Stimulated activated CD4-positive, alpha-beta T cell treated with anti-CD3 and anti-CD28 coated beads, Interleukin-12 subunit alpha, Interleukin-12 subunit beta, amount 100 ng/mL, for 48 hours (primary cell): ENCODE measurements around the gene CABP5.
"Not testable (repeated sequence)": the region's sequence is repeated elsewhere in the genome, so short reads cannot be mapped to it uniquely, and the experiment has no call there.

Source experiments
- DNase-seq, 3 donors: peaks; one replicate each; pipeline ENCODE4 v3.0.0-alpha.2; 2020; ENCODE audit warnings: low read depth in 2 of 3, low spot score in 1 of 3

Gene CABP5

DNA sequence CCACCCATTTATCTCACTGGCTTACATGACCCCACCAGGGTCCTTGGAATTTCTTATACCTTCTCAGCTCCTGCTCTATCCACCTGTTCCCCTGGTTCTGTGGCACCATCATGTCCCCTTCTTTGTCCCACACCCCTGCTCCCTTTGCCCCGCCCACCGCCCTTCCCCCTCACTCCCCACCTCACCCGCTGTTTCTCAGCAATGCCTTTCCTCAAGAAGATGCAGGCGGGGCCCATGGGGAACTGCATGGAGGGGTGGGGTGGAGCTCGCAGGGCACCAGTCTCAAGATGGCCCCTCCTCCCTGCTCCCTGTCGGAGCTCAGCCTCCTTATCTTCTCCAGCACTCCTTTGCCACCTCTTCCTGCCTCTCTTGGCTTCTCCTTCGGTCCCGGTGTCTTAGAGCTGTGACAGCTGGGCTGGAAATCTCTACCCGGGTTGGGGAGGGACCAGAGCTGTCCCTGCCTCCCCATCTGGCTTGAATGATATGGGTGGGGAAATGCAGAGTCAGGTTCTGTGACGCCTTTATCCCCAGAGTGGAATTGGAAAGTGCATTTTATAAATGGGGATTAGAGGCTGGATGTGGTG, at the start of gene CABP5:
CABP5 (minus strand) TSS at position 405 of the 584 bp plus-strand sequence; CDS start at position 248, 157 bp downstream.
- no peak for DNase-seq

GRCh38 chr19:48091111-48091718, 47.3 kb upstream of the CABP5 start:
- DNase-seq, result not testable (repeated sequence)

DNA sequence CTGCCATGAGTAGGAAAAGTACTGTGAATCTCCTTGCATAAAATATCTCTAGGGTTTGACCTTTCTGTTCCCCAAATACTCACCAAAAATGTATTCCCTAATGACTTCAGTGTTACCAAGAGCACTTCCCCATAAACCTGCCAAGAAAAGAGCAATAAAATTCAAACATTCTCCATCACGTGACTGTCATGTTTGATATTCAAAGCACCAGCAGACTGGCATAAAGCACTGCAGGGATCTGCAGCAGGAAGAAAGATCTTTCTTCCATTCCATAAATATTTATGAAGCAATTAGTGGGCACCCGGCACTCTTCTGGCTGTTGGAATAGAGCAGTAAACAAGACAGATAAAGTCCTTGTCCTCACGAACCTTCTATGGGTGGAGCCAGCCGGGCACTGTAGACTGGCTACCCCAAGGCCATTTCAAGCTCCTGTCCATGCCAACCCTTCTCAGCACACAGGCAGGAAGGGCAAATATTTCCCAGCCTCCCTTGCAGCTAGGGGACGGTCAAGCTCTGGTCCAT, 46.5 kb upstream of the CABP5 start:
- DNase-seq, result no peak

GRCh38 chr19:48088991-48089390, 45.1 kb upstream of the CABP5 start:
- not testable (repeated sequence) for DNase-seq

GRCh38 chr19:48085904-48086864, 42.3 kb upstream of the CABP5 start:
- DNase-seq, result no peak

GRCh38 chr19:48085076-48085475, 41.2 kb upstream of the CABP5 start:
- no peak for DNase-seq

GRCh38 chr19:48081106-48081505, 37.2 kb upstream of the CABP5 start:
- no peak for DNase-seq

DNA sequence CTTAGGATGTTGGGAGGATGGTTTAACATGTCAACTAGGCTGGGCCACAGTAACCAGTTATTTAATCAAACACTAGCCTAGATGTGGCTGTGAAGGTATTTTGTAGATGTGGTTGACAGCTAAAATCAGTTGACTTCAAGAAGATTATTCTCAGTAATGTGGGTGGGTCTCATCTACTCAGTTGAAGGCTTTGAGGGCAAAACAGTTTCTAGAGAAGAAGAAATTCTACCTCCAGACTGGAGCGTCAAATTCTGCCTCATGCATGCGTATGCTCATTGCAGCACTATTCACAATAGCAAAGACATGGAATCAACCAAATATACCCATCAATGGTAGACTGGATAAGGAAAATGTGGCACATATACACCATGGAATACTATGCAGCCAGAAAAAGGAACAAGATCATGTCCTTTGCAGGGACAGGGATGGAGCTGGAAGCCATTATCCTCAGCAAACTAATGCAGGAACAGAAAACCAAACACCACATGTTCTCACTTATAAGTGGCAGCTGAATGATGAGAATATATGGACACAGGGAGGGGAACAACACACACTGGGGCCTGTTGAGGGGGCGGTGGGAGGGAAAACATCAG, 26.4 kb upstream of the CABP5 start:
- not testable (repeated sequence) for DNase-seq

GRCh38 chr19:48069435-48069834, 25.6 kb upstream of the CABP5 start:
- no peak for DNase-seq

DNA sequence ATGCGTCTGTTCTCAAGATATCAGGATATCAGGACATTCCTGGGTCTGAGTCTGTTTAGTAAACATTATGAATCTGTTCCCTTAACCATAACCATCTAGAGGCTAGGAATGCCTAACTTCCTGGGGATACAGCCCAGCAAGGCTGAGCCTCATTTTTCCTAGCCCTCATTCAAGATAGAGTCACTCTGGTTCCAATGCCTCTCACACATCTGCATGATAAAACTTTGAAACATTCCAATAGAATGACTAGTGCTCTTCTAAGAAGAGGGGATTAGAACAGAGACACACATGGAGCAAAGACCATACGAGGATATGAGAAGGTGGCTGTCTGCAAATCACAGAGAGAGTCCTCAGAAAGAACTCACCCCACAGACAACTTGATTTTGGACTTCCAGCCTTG, 20.6 kb upstream of the CABP5 start:
- DNase-seq, result no peak

DNA sequence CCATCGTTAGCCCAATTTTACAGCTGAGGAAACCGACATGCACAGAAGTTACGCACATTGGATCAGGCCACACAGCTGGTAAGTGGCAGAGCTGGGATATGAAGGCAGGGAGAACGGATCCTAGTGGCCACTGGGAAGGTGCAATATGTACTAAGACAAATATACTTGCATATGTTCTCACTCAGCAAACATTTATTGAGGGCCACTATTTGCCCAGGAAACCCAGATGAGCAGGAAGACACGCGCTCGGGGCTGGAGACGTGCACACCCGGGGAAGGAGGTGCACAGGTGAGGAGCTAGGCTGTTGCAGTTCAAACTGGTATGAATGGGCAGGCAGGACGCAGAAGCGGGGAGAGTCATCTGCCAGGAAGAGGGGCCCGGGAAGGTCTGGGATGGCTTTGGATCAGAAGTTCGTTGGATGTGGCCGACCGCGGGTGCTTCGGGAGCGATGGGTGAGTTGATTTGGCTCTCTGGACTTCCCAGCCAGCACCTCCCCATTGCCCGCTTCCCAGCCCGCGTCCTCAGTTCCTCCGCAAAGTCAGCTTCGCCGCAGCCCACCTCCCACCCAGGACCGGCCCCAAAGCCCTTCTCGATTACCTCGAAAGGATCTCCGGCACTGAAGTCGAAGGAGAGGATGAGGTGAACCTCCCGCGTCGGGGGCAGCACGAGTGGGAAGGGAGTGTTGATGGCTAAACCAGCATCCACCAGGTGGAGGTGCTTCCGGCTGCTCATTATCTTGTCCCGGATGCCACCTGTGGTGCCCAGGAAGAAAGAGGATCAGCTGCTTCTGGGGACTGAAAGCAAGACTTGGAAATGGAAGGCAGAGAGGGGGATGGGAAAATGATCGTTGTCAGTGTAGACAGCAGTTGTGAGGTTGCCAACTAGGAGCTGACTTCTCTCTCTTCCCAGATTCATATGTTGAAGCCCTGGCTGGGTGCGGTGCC, 17.8 kb upstream of the CABP5 start:
- DNase-seq, result no peak

DNA sequence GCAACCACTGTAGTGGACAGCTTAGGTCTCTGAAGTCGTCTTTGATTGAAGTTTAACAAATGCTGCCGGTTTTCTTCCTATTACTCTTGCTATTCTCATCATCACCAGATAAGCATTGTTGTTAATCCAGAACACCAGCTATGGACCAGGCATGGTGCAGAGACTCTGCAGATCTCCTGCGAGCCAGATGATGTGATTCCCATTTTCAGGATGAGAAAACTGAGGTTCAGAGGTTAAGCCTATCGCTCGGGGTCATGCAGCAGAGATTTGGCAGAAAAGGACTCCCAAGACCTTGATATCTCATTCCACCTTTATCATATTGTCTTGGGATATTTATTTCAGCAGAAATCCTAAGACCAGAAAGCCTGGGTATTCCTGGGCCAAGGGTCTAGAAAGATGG, 16.5 kb upstream of the CABP5 start:
- no peak for DNase-seq

GRCh38 chr19:48059331-48059730, 15.5 kb upstream of the CABP5 start:
- DNase-seq, result peak in 1 of 3 donors; percentile 2

GRCh38 chr19:48053856-48054255, 10.0 kb upstream of the CABP5 start:
- no peak for DNase-seq

GRCh38 chr19:48053076-48053475, 9.2 kb upstream of the CABP5 start:
- DNase-seq, result no peak

GRCh38 chr19:48051335-48052033, 7.6 kb upstream of the CABP5 start:
- no peak for DNase-seq

DNA sequence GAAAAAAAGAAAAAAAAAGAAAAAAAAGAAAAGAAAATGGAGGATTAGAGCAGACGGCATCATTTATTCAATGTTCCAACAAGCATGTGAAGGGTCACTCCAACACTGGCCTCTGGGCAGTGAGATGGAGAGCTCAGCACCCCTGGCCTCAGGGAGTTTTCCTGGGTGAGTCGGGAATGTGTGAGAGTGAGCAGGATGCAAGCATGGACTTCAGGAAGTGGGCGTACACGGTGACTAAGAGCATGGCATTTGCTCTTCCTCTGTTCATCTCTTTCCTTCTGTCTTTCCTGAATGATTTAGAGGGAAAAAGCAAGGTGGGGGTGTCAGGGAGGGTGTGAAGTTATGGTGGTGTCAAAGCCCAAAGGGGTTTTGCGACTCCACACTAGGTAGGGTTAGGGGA, 682 bp upstream of the CABP5 start:
- no peak for DNase-seq

- no peak for DNase-seq
Observed at GRCh38 chr19:48041877-48042580, 1.9 kb downstream of the CABP5 start.

DNA sequence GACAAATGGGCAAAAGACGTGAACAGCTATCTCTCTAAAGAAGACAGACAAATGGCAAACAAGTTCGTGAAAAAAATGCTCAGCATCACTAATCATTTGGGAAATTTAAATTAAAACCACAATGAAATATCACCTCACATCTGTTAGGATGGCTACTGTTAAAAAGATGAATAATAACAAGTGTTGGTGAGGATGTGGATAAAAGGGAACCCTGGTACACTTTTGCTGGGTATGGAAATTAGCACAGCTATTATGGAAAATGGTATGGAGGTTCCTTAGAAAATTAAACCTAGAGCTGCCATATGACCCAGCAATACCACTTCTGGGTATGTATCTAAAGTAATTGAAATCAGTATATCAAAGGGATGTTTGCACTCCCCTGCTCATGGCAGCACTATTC, 7.1 kb downstream of the CABP5 start:
- DNase-seq, result no peak
